ENCODE data around the gene PRICKLE4. TPM values are rescaled to one million over a fixed set of nuclear protein-coding genes. Genes with fewer than 3 reads are reported as not detected.

The PRICKLE4 gene
- total RNA-seq, 4 donors from 2014 or later: 10.4 to 17.9 (median 14.3) TPM

DNA sequence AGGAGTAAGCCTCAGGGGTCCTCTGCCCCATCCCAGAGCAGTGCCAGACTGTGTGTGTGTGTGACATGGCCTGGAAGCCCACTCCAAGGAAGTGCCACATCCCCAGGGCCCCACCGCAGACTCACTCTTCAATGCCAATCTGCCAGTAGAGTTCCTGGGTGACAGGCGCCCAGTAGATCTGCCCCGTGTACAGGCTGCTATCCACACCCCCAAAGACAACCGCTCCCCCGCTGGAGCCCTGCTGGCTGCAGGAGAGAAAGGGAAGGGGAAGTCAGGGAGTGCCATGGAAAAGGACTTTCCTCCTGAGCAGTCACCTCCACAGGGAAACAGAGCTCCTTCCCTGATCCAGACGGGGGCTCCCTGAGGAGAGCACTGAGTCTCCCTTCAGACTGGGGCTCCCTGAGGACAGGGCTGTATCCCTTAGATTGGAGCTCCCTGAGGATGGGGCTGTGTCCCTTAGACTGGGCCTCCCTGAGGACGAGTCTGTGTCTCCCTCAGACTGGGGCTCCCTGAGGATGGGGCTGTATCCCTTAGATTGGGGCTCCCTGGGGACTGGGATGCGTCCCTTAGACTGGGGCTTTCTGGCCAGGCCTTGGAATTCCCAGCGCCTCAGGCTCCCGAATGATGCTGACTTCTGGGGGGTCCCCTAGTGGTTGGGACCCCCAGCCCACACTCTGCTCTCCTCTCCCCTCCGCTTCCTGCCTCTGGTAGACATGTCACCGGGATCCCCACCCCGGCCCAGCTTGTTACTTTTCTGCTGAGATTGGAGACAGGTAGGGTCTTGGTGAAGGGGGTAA, 40.0 kb upstream of the PRICKLE4 start:
- Histone ChIP-seq H3K9me3 (no peaks in the 10 kb centered on the region), H3K27ac (no peak overlapping the region), H3K4me1 (no peaks in the 10 kb centered on the region), H3K4me3 (no peak overlapping the region), H3K27me3 (no peaks in the 10 kb centered on the region), H3K36me3 (no peaks in the 10 kb centered on the region)
- intact Hi-C loops (cut with DNase I; ENCODE audit: low total_unique reads): no loop called here
- DNase-seq: no peak
- TF ChIP-seq, protein P1, sequence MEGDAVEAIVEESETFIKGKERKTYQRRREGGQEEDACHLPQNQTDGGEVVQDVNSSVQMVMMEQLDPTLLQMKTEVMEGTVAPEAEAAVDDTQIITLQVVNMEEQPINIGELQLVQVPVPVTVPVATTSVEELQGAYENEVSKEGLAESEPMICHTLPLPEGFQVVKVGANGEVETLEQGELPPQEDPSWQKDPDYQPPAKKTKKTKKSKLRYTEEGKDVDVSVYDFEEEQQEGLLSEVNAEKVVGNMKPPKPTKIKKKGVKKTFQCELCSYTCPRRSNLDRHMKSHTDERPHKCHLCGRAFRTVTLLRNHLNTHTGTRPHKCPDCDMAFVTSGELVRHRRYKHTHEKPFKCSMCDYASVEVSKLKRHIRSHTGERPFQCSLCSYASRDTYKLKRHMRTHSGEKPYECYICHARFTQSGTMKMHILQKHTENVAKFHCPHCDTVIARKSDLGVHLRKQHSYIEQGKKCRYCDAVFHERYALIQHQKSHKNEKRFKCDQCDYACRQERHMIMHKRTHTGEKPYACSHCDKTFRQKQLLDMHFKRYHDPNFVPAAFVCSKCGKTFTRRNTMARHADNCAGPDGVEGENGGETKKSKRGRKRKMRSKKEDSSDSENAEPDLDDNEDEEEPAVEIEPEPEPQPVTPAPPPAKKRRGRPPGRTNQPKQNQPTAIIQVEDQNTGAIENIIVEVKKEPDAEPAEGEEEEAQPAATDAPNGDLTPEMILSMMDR (IDR thresholded peaks at IDR 0.05): no peak
- no peak for TF ChIP-seq POLR2A (IDR thresholded peaks at IDR 0.05)

DNA sequence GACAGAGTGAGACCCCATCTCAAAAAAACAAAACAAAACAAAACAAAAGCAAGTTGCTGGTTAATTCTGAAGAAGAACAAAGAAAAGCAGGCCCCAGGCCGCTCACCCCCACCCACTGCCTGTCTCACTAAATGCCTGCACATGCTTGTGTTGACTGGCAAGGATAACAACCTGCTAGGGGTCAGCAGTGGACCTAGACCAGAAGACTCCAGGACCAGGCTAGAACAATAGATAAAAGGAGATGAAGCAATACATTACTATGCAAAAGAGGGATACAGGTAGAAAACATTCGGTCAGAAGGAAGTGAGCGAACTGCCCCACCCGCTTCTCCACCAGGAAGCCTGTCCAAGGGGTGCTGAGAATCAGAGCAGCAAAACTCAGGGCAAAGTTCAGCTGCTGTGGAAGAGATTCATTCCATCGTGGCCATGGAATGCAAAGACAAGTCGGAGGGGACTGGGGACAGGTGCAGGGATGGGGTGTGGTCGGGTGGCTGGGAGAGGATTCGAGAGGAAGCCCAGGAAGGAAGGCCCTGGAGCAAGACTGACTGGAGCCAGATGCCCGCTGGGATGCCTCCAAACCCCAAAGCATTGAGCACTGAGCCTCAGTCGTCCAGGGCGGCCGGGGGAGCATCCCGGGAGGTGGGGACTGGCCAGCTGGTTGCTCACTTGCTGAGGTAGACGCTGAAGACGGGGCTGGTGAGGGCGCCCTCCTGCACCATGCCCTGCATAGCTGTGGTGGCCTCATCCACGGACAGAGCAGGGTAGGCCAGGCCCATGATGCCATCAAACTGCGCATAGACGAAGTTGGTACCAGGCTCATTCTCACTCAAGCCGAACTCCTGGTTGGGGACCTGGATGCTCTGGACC, 38.7 kb upstream of the PRICKLE4 start:
- H3K27me3 ChIP-seq: no peaks in the 10 kb centered on the region
- no peak for DNase-seq
- intact Hi-C loops (cut with DNase I; ENCODE audit: low total_unique reads): no loop called here

DNA sequence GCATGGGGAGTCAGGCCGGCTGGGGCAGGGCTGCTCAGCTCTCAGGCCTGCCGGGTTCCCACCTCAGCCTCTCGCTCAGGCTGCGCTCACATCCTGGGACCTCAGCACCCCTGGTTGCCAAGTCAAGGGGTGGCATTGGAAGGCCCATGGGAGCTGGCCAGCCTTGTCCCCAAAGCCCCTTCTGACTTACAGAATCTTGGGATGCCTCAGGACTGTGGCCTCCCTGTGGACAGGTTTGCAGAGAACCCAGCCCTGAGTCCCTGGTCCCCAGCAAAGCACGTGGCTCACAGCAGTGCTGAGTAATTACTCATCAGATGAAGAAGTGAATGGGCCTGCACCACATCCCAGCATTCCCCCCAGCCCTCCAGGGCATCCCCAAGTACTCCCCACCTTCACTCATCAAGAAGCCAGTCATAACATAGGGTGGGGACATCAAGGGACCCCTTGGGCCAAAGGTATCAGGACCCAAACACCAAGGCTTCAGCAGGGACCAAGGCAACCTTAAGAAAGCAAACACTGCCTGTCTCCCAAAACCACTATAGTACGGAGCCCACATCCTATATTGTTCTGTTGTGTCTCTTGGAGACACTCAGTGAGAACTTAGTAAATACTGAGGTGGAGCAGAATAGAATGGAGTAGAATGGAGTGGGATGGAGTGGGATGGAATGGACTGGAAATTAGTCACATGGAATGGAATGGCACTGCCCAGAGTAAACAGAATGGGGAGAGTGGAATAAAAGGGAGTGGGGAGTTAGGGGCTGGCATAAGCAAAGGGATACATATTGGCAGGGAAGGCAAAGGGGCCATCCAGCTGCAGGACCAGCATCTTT, 37.0 kb upstream of the PRICKLE4 start:
- H3K9me3 ChIP-seq: no peaks in the 10 kb centered on the region
- H3K4me3 ChIP-seq: no peak overlapping the region
- TF ChIP-seq POLR2A (IDR thresholded peaks at IDR 0.05): no peak
- TF ChIP-seq, protein P1 (IDR thresholded peaks at IDR 0.05): no peak
- no peaks in the 10 kb centered on the region for H3K27me3 ChIP-seq
- H3K4me1 ChIP-seq: no peaks in the 10 kb centered on the region
- no peak overlapping the region for H3K27ac ChIP-seq
- intact Hi-C loops (cut with DNase I; ENCODE audit: low total_unique reads): no loop called here
- DNase-seq: no peak
- H3K36me3 ChIP-seq: no peaks in the 10 kb centered on the region

More for the DNA sequence above, 38.7 kb upstream of the PRICKLE4 start:
- Histone ChIP-seq H3K36me3 (no peaks in the 10 kb centered on the region), H3K4me3 (no peak overlapping the region), H3K27ac (no peak overlapping the region), H3K9me3 (no peaks in the 10 kb centered on the region), H3K4me1 (no peaks in the 10 kb centered on the region)
- TF ChIP-seq, protein P1 (IDR thresholded peaks at IDR 0.05): no peak
- no peak for TF ChIP-seq POLR2A (IDR thresholded peaks at IDR 0.05)

DNA sequence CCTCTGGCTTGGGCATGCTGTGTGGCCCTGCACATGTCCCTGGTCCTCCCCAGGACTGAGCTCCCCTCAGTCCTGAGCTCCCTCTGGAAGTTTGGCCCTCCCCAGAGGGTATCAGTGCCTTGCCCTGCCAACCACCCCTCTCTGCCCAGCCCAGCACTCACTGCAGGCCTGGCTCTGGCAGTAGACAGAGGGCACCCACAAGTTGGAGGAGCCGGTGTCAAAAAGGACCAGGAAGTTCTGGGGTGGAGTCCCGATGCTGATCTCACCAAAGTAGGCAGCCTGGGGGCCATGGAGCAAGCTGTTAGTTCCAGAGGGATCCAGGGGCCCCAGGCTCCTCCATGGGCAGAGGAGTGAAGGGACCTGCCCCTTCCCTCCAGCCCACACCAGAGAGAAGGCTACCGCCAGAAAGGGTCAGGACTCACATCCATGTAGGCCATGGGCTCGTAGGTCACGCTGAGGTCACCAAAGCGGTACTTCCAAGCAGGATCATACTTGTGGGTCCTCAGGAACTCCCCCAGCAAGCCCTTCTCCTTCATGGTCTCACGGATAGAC, 36.3 kb upstream of the PRICKLE4 start:
- no peak for DNase-seq
- intact Hi-C loops (cut with DNase I; ENCODE audit: low total_unique reads): no loop called here
- no peaks in the 10 kb centered on the region for H3K4me1 ChIP-seq
- no peaks in the 10 kb centered on the region for H3K36me3 ChIP-seq
- TF ChIP-seq, protein P1 (IDR thresholded peaks at IDR 0.05): no peak
- no peak for TF ChIP-seq POLR2A (IDR thresholded peaks at IDR 0.05)
- H3K4me3 ChIP-seq: no peak overlapping the region
- no peak overlapping the region for H3K27ac ChIP-seq
- no peaks in the 10 kb centered on the region for H3K9me3 ChIP-seq
- H3K27me3 ChIP-seq: no peaks in the 10 kb centered on the region
